C4-2B (cell line): ENCODE results near the gene PPP4R3B.
"Not testable (repeated sequence)": the region's sequence is repeated elsewhere in the genome, so short reads cannot be mapped to it uniquely, and the experiment has no call there.

Experiments
- ZFX ChIP-seq: fragments of 450-650 bp; IDR thresholded peaks from 2 replicates; pipeline ENCODE4 v1.6.1; 2017
- TF ChIP-seq, protein P1 (sequence below): fragments of 450-650 bp; conservative IDR thresholded peaks from 2 replicates; pipeline ENCODE4 v1.5.1; 2017; ENCODE audit warnings: mild to moderate bottlenecking

GRCh38 chr2:55547679-55548078, 69.7 kb downstream of the PPP4R3B start:
- TF ChIP-seq ZFX: not testable (repeated sequence)
- TF ChIP-seq, protein P1, sequence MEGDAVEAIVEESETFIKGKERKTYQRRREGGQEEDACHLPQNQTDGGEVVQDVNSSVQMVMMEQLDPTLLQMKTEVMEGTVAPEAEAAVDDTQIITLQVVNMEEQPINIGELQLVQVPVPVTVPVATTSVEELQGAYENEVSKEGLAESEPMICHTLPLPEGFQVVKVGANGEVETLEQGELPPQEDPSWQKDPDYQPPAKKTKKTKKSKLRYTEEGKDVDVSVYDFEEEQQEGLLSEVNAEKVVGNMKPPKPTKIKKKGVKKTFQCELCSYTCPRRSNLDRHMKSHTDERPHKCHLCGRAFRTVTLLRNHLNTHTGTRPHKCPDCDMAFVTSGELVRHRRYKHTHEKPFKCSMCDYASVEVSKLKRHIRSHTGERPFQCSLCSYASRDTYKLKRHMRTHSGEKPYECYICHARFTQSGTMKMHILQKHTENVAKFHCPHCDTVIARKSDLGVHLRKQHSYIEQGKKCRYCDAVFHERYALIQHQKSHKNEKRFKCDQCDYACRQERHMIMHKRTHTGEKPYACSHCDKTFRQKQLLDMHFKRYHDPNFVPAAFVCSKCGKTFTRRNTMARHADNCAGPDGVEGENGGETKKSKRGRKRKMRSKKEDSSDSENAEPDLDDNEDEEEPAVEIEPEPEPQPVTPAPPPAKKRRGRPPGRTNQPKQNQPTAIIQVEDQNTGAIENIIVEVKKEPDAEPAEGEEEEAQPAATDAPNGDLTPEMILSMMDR: not testable (repeated sequence)
